Stimulated activated CD4-positive, alpha-beta T cell treated with anti-CD3 and anti-CD28 coated beads, TNF-alpha, amount 100 ng/mL, for 48 hours (primary cell): ENCODE measurements around the gene DENND1B.

Source experiments
- DNase-seq, 3 donors: peaks; one replicate each; pipeline ENCODE4 v3.0.0-alpha.2; 2020; ENCODE audit warnings: low read depth in 3 of 3

Gene DENND1B

DNA sequence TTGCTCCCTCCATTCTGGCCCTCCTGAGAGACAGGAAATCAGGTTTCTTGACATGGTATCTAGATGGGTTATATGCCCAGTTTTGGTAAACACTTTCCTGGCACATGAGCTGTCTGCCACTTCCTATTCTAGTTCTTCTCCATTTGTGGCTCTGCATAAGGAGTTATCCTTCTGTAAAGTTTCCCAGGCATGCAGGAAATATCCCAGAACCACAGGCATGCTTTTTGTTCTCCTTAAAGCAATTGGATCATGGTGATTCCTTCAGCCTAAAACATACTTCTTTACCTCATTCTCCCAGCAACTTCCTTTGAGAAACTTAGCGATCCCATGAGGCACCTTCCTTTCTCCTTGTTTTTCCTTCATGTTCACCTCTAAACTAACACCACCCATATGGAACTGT is 307.4 kb downstream of the DENND1B start:
- no peak for DNase-seq

DNA sequence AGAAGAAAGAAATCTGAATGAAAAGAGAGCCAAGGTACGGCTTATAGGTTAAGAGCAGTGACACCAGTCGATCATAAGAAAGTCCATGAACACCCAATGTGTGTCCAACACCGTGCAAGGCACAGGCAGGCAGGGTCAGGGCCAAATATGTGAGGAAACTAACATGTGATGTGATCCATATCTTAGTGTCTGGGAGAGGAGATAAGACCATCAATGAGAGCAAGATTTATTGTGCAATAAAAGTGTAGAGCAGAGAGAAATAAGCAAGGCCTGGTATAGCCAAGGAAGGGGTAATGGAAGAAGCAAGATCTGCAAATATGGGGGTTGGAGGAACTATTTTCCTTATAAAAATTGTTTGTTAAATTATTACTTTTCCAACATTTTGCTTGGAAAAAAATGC is 308.5 kb downstream of the DENND1B start:
- no peak for DNase-seq

DNA sequence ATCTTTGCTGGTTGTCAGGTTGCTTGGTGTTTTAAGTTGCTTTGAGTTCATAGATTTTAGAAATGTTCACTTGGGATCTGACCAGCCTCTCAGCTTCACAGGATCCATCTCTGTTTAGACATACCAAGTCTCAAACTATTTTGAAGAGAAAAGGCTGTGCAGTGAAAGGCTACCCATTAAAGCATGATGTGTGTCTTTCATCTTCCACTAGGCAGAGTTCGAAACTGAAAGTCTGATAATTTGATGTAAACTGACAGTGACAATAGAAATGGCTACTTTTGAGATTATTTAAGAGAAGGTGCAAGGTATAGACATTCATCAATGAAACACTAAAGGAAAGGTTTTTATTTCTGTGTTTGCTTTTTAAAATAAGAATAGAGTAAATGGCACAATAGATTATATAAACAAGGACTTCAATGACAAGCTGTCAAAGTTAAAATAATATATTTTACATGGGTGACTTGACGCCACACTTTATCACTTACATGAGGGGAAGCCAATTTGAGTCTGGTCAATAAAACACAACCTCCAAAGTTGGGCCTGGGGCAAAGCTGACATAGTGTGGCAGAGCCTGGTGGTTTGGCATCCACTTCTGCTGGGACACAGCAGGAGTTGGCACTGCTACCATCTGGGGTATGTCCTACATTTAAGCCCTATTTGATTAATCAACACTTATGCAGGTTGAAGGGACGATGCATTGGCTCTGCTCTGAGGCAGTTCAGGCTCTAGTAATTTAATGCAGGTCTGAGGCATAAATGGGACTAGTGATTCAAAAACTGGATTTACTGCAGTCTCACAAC is 309.6 kb downstream of the DENND1B start:
- DNase-seq, result no peak

DNA sequence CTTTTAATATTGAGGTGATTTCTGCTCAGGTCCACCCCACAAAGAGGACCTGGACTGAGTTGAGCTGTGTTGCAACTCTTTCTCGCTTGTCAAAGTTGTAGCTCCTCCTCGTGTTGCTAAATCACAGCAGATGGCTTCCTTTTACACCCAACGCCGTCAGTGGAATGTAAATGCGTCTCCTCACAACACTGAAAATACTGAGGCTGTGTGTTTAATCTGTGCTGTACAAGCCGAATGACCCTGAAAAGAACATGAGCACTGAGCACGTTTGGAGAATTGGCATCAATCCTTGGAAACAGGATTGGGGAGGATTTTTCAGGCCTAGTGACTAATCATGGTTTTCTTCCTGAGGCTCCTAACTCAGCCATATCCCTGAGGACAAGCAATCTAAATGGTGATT is 311.2 kb downstream of the DENND1B start:
- DNase-seq, result no peak

DNA sequence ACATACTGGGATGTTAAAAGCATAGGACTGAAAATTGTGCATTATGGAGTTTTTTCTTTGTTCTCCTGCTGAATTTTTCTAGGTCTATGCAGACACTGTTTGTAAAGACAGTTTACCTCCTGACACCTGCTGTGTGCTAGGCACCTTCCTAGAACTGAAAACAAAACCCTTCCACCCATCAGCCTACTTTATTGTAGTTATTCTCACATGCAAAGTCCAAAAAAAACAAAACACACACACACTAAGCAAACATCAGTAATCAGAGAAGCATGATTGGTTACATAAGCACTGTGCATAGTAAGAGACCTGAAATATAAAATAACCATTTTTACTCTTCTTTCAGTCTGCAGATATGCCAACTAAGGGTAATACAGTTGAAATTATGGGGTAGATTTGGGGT is 312.1 kb downstream of the DENND1B start:
- DNase-seq, result no peak

DNA sequence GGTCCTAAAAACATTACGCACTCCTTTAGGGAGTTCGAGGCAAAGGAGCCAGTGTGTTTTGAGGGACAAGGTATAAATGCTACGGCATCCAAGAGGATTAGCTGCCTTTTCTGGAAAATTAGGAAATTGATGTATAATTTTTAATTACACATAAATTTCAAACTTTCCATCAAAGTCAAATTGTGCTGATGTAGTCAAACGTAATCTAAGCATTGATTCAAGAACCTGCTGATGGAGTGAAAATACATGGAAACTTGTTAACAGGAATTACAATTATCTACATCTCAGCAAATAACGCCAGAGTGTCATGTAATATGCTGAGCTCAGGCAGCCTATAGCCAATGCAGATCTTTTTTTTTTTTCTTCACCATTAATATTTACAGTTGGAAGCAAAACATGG is 312.7 kb downstream of the DENND1B start:
- DNase-seq, result no peak
